ENCODE results near the gene PTPRR.

The PTPRR gene

DNA sequence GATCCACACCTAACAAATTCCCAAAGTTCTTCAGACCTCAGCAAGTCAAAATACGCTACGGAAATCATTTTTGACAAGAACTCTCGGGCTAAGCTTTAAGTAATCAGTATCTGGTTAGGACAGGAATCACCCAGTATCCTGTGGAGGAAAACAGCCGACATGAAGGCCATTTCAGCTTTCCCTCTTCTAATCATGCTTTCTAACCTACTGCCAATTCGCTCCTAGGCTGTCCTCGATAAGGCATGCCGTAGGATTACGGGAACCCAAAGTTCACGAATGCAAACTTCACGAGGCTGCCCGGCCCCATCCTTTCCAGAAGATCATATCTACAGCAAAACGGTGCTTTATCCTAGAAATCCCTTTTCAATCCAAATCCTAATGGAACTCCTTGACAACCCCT lies 201.5 kb downstream of the PTPRR start:
- no peaks in the 10 kb centered on the region for H3K27me3 ChIP-seq (ENCODE audit: insufficient read depth, low read length)

DNA sequence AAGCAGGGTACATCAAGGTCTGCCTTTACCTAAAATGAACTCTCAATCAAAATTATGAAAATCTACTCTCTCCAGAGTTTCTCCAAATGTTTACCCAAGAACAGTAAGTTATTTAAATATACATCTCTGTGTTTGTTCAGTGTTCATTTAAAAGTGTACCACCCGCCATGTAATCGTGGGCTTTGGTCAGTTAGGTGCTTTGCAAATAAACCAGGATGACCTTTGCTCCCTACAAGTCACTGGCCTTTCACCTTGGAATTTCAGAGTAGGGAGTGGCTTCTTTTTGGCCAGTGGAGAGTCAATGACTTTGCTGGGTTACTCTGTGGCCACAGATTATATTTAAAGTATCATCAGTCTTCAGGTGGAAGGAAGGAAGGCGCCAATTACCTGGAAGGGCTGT lies 208.7 kb downstream of the PTPRR start:
- no peak overlapping the region for H3K14ac ChIP-seq (ENCODE audit: low read length)
- H3K18ac ChIP-seq (ENCODE audit: low read length) = no peak overlapping the region
- H2AFZ ChIP-seq (ENCODE audit: insufficient read depth, low read length, poor library complexity) = no peak overlapping the region
- H3K79me1 ChIP-seq (ENCODE audit: low read length) = no peaks in the 10 kb centered on the region
- H2BK120ac ChIP-seq (ENCODE audit: insufficient read depth, low read length, poor library complexity) = no peak overlapping the region
- H2BK12ac ChIP-seq (ENCODE audit: low read length) = no peak overlapping the region
- H3K79me2 ChIP-seq (ENCODE audit: control insufficient read depth, insufficient read depth, low read length, poor library complexity) = no peaks in the 10 kb centered on the region
- H3K4ac ChIP-seq (ENCODE audit: low read depth, low read length) = no peak overlapping the region
- H2BK5ac ChIP-seq (ENCODE audit: low read depth, low read length, poor library complexity) = no peak overlapping the region
- no CpG with 5 or more reads among the region's 3 CpGs for WGBS (ENCODE audit: extremely low coverage, insufficient coverage, insufficient read length)
- H3K36me3 ChIP-seq (ENCODE audit: control insufficient read depth in 1 of 2, insufficient read depth in 2 of 2, low read length in 2 of 2) = no peaks in the 10 kb centered on the region
- H3K9me3 ChIP-seq (ENCODE audit: insufficient read depth, low read depth, low read length) = no peaks in the 10 kb centered on the region
- no peak overlapping the region for H4K91ac ChIP-seq (ENCODE audit: low read depth, low read length)
- H4K12ac ChIP-seq (ENCODE audit: low read depth, low read length) = no peak overlapping the region
- no peak overlapping the region for H3K4me2 ChIP-seq (ENCODE audit: low read length)
- no peak overlapping the region for H3K9ac ChIP-seq (ENCODE audit: low read length)
- H2AK5ac ChIP-seq (ENCODE audit: low read length) = no peak overlapping the region
- no peaks in the 10 kb centered on the region for H3K27me3 ChIP-seq (ENCODE audit: insufficient read depth, low read length)
- H3K4me1 ChIP-seq (ENCODE audit: control insufficient read depth in 1 of 2, insufficient read depth in 2 of 2, low read length in 2 of 2) = no peaks in the 10 kb centered on the region
- no peak overlapping the region for H3K4me3 ChIP-seq (ENCODE audit: low read depth, low read length)
- H3K27ac ChIP-seq (ENCODE audit: low read depth, low read length) = no peak overlapping the region
- H3K23ac ChIP-seq (ENCODE audit: low read length) = no peak overlapping the region
- H4K8ac ChIP-seq (ENCODE audit: low read depth, low read length) = no peak overlapping the region
- DNase-seq = no peak

More for the DNA sequence above, 201.5 kb downstream of the PTPRR start:
- no peak overlapping the region for H3K23ac ChIP-seq (ENCODE audit: low read length)
- H3K4ac ChIP-seq (ENCODE audit: low read depth, low read length) = no peak overlapping the region
- no peak overlapping the region for H2AK5ac ChIP-seq (ENCODE audit: low read length)
- no peak for DNase-seq
- no peak overlapping the region for H3K18ac ChIP-seq (ENCODE audit: low read length)
- no peak overlapping the region for H4K8ac ChIP-seq (ENCODE audit: low read depth, low read length)
- H2BK12ac ChIP-seq (ENCODE audit: low read length) = no peak overlapping the region
- no peak overlapping the region for H4K91ac ChIP-seq (ENCODE audit: low read depth, low read length)
- H3K4me1 ChIP-seq (ENCODE audit: control insufficient read depth in 1 of 2, insufficient read depth in 2 of 2, low read length in 2 of 2) = no peaks in the 10 kb centered on the region
- no CpG with 5 or more reads among the region's 12 CpGs for WGBS (ENCODE audit: extremely low coverage, insufficient coverage, insufficient read length)
- H2BK5ac ChIP-seq (ENCODE audit: low read depth, low read length, poor library complexity) = no peak overlapping the region
- no peak overlapping the region for H2AFZ ChIP-seq (ENCODE audit: insufficient read depth, low read length, poor library complexity)
- no peak overlapping the region for H3K4me3 ChIP-seq (ENCODE audit: low read depth, low read length)
- H3K4me2 ChIP-seq (ENCODE audit: low read length) = no peak overlapping the region
- no peak overlapping the region for H2BK120ac ChIP-seq (ENCODE audit: insufficient read depth, low read length, poor library complexity)
- no peaks in the 10 kb centered on the region for H3K36me3 ChIP-seq (ENCODE audit: control insufficient read depth in 1 of 2, insufficient read depth in 2 of 2, low read length in 2 of 2)
- H3K9ac ChIP-seq (ENCODE audit: low read length) = no peak overlapping the region
- H3K14ac ChIP-seq (ENCODE audit: low read length) = no peak overlapping the region
- H3K79me2 ChIP-seq (ENCODE audit: control insufficient read depth, insufficient read depth, low read length, poor library complexity) = no peaks in the 10 kb centered on the region
- no peaks in the 10 kb centered on the region for H3K79me1 ChIP-seq (ENCODE audit: low read length)
- no peaks in the 10 kb centered on the region for H3K9me3 ChIP-seq (ENCODE audit: insufficient read depth, low read depth, low read length)
- no peak overlapping the region for H3K27ac ChIP-seq (ENCODE audit: low read depth, low read length)
- H4K12ac ChIP-seq (ENCODE audit: low read depth, low read length) = no peak overlapping the region

DNA sequence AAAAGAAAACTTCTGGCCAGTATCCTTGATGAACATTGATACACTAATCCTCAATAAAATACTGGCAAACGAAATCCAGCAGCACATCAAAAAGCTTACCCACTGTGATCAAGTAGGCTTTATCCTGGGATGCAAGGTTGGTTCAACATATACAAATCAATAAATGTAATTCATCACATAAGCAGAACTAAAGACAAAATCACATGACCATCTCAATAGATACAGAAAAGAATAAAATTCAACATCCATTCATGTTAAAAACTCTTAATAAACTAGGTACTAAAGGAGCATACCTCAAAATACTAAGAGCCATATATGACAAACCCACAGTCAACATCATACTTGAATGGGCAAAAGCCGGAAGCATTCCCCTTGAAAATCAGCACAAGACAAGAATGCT lies 211.5 kb downstream of the PTPRR start:
- H2BK5ac ChIP-seq (ENCODE audit: low read depth, low read length, poor library complexity) = no peak overlapping the region
- H3K9me3 ChIP-seq (ENCODE audit: insufficient read depth, low read depth, low read length) = no peaks in the 10 kb centered on the region
- H3K4me2 ChIP-seq (ENCODE audit: low read length) = no peak overlapping the region
- H3K4ac ChIP-seq (ENCODE audit: low read depth, low read length) = no peak overlapping the region
- H3K18ac ChIP-seq (ENCODE audit: low read length) = no peak overlapping the region
- no peak overlapping the region for H3K4me3 ChIP-seq (ENCODE audit: low read depth, low read length)
- H3K14ac ChIP-seq (ENCODE audit: low read length) = no peak overlapping the region
- no CpG with 5 or more reads among the region's 2 CpGs for WGBS (ENCODE audit: extremely low coverage, insufficient coverage, insufficient read length)
- H2AK5ac ChIP-seq (ENCODE audit: low read length) = no peak overlapping the region
- H2BK120ac ChIP-seq (ENCODE audit: insufficient read depth, low read length, poor library complexity) = no peak overlapping the region
- H3K27me3 ChIP-seq (ENCODE audit: insufficient read depth, low read length) = no peaks in the 10 kb centered on the region
- no peak overlapping the region for H4K91ac ChIP-seq (ENCODE audit: low read depth, low read length)
- no peaks in the 10 kb centered on the region for H3K4me1 ChIP-seq (ENCODE audit: control insufficient read depth in 1 of 2, insufficient read depth in 2 of 2, low read length in 2 of 2)
- H4K12ac ChIP-seq (ENCODE audit: low read depth, low read length) = no peak overlapping the region
- H2AFZ ChIP-seq (ENCODE audit: insufficient read depth, low read length, poor library complexity) = no peak overlapping the region
- no peak overlapping the region for H3K23ac ChIP-seq (ENCODE audit: low read length)
- DNase-seq = no peak
- no peaks in the 10 kb centered on the region for H3K79me1 ChIP-seq (ENCODE audit: low read length)
- no peak overlapping the region for H2BK12ac ChIP-seq (ENCODE audit: low read length)
- no peaks in the 10 kb centered on the region for H3K36me3 ChIP-seq (ENCODE audit: control insufficient read depth in 1 of 2, insufficient read depth in 2 of 2, low read length in 2 of 2)
- H3K27ac ChIP-seq (ENCODE audit: low read depth, low read length) = no peak overlapping the region
- H3K79me2 ChIP-seq (ENCODE audit: control insufficient read depth, insufficient read depth, low read length, poor library complexity) = no peaks in the 10 kb centered on the region
- no peak overlapping the region for H3K9ac ChIP-seq (ENCODE audit: low read length)
- no peak overlapping the region for H4K8ac ChIP-seq (ENCODE audit: low read depth, low read length)

DNA sequence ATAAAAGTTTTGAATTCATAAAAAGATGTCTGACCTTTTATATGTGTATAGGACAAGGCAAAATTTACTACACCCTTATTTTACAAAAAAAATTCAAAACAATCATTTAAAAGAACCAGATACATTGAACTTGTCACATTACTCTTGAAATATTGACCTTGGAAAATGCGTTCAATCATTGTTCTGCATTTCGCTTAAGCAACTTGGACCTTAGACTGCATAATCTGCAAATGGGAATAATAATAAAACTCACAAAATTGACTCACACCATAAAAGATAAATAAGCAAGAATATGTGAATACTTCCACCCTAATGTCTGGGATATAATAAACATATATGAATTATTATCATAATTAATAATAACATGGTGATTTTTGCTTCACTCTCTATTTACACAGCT lies 213.9 kb downstream of the PTPRR start:
- Histone ChIP-seq H3K9me3 (ENCODE audit: insufficient read depth, low read depth, low read length) (no peaks in the 10 kb centered on the region), H2AFZ (ENCODE audit: insufficient read depth, low read length, poor library complexity) (no peak overlapping the region), H4K91ac (ENCODE audit: low read depth, low read length) (no peak overlapping the region), H4K8ac (ENCODE audit: low read depth, low read length) (no peak overlapping the region), H3K79me1 (ENCODE audit: low read length) (no peaks in the 10 kb centered on the region), H3K18ac (ENCODE audit: low read length) (no peak overlapping the region), H3K36me3 (ENCODE audit: control insufficient read depth in 1 of 2, insufficient read depth in 2 of 2, low read length in 2 of 2) (no peaks in the 10 kb centered on the region), H3K4ac (ENCODE audit: low read depth, low read length) (no peak overlapping the region), H3K79me2 (ENCODE audit: control insufficient read depth, insufficient read depth, low read length, poor library complexity) (no peaks in the 10 kb centered on the region), H2BK12ac (ENCODE audit: low read length) (no peak overlapping the region), H3K14ac (ENCODE audit: low read length) (no peak overlapping the region), H3K27me3 (ENCODE audit: insufficient read depth, low read length) (no peaks in the 10 kb centered on the region), H2BK120ac (ENCODE audit: insufficient read depth, low read length, poor library complexity) (no peak overlapping the region), H3K23ac (ENCODE audit: low read length) (no peak overlapping the region), H4K12ac (ENCODE audit: low read depth, low read length) (no peak overlapping the region), H3K4me2 (ENCODE audit: low read length) (no peak overlapping the region), H3K9ac (ENCODE audit: low read length) (no peak overlapping the region), H3K27ac (ENCODE audit: low read depth, low read length) (no peak overlapping the region), H2BK5ac (ENCODE audit: low read depth, low read length, poor library complexity) (no peak overlapping the region), H3K4me3 (ENCODE audit: low read depth, low read length) (no peak overlapping the region), H2AK5ac (ENCODE audit: low read length) (no peak overlapping the region), H3K4me1 (ENCODE audit: control insufficient read depth in 1 of 2, insufficient read depth in 2 of 2, low read length in 2 of 2) (no peaks in the 10 kb centered on the region)
- no peak for DNase-seq
- no CpG with 5 or more reads among the region's 2 CpGs for WGBS (ENCODE audit: extremely low coverage, insufficient coverage, insufficient read length)
